Uterus (tissue), 4 donors: ENCODE measurements around the gene SP6. TPM values are rescaled to one million over a fixed set of nuclear protein-coding genes. Genes with fewer than 3 reads are reported as not detected.

Source experiments
- DNase-seq, 2 donors: peaks; one replicate each; pipeline ENCODE4 v3.0.0-alpha.2; 2019 to 2020
- H3K27ac ChIP-seq, 2 donors: fragments of 200-600 bp; sonication (generic); 1 replicate in 1 of 2; 2 replicates in 1 of 2; pipeline ENCODE4 v1.5.1; 2016 to 2018
- H3K27me3 ChIP-seq, 2 donors: fragments of 200-600 bp; sonication (generic); one replicate each; pipeline ENCODE4 v1.5.1; 2018 to 2019; ENCODE audit warnings: control low read depth in 1 of 2
- H3K36me3 ChIP-seq, 2 donors: fragments of 200-600 bp; sonication (generic); one replicate each; pipeline ENCODE4 v1.5.1; 2019; ENCODE audit warnings: control low read depth in 1 of 2
- H3K4me1 ChIP-seq, 2 donors: fragments of 200-600 bp; sonication (generic); one replicate each; pipeline ENCODE4 v1.5.1; 2018 to 2019; ENCODE audit warnings: control low read depth in 1 of 2
- H3K4me3 ChIP-seq, 2 donors: fragments of 200-600 bp; sonication (generic); 1 replicate in 1 of 2; 2 replicates in 1 of 2; pipeline ENCODE4 v1.5.1; 2018 to 2019; ENCODE audit warnings: mild to moderate bottlenecking in 1 of 2
- H3K9me3 ChIP-seq, 2 donors: fragments of 200-600 bp; sonication (generic); one replicate each; pipeline ENCODE4 v1.5.1; 2019; ENCODE audit warnings: control low read depth in 1 of 2
- POLR2A ChIP-seq, 2 donors: fragments of 450-650 bp; IDR thresholded peaks; one replicate each; pipeline ENCODE4 v1.6.1; 2016; ENCODE audit warnings: antibody characterized with exemption in 2 of 2, mild to moderate bottlenecking in 1 of 2, moderate library complexity in 1 of 2
- intact Hi-C: fragments of 100-400 bp; cut with DNase I; formaldehyde crosslinking; loops from one replicate; pipeline ENCODE4 v1.15.1; 2023; ENCODE audit warnings: low total_unique reads
- total RNA-seq, 4 donors: library from RNA; depleted of rRNA in 3 of 4; stranded (reverse); fragments of >200 nt in 3 of 4; gene quantifications; one replicate each; pipeline versions ENCODE4 v1.1.0 to v1.2.4, GENCODE V29; 2014 to 2023
- TF ChIP-seq, protein P1 (sequence below), 4 experiments: fragments of 200-600 bp in 2 of 4; fragments of 450-650 bp in 2 of 4; sonication (generic) in 2 of 4; IDR thresholded peaks; one replicate each; pipeline ENCODE4 v1.5.1; 2016 to 2019; ENCODE audit warnings: antibody characterized with exemption in 4 of 4, mild to moderate bottlenecking in 2 of 4, moderate library complexity in 1 of 4
- donor health status: DM: yes; HTN: yes; CAD: no.

SP6 gene
- total RNA-seq, 4 donors from 2014 or later: 1.4 to 1.5 TPM; not detected in 2

DNA sequence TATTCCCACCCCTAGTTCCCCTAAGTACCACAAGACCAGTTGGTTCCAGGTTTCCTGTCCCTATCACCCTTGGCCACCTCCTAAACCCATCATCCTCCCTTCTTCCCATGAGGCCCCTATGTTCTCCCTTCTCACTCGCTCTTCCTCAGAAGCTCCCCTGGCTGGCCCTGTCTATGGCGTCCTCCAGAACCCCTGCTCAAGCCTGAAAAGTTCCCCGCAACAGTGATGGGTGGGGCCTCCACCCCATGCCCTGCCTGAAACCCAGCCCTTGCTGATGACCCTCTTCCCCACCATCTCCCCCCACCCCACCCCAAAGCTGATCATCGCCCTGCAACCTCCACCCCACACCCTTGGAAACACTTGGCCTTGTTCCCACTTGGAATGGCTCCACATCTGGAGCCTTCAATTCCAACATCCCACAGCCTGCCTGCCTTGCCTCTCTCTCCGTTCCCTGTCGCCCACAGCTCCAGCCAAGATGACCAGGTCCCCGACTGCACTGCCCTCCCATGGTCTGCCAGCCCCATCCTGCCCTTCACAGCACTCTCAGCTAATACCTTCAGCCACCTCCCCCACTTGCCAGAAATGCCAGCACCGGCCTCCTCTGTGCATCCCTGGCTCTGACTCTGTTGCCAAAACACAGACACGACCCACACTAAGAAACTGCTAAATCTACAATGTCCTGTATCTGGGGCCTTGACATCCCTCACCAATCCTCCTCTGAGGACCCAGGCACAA lies 39.9 kb downstream of the SP6 start:
- H3K4me3 ChIP-seq: no peak overlapping the region
- H3K27me3 ChIP-seq: no peaks in the 10 kb centered on the region
- no peaks in the 10 kb centered on the region for H3K4me1 ChIP-seq
- H3K27ac ChIP-seq: no peak overlapping the region
- TF ChIP-seq POLR2A (IDR thresholded peaks at IDR 0.05): no peak
- TF ChIP-seq, protein P1, sequence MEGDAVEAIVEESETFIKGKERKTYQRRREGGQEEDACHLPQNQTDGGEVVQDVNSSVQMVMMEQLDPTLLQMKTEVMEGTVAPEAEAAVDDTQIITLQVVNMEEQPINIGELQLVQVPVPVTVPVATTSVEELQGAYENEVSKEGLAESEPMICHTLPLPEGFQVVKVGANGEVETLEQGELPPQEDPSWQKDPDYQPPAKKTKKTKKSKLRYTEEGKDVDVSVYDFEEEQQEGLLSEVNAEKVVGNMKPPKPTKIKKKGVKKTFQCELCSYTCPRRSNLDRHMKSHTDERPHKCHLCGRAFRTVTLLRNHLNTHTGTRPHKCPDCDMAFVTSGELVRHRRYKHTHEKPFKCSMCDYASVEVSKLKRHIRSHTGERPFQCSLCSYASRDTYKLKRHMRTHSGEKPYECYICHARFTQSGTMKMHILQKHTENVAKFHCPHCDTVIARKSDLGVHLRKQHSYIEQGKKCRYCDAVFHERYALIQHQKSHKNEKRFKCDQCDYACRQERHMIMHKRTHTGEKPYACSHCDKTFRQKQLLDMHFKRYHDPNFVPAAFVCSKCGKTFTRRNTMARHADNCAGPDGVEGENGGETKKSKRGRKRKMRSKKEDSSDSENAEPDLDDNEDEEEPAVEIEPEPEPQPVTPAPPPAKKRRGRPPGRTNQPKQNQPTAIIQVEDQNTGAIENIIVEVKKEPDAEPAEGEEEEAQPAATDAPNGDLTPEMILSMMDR (IDR thresholded peaks at IDR 0.05): no peak
- no peaks in the 10 kb centered on the region for H3K36me3 ChIP-seq
- H3K9me3 ChIP-seq: no peaks in the 10 kb centered on the region
- intact Hi-C loops: no loop called here
- no peak for DNase-seq

DNA sequence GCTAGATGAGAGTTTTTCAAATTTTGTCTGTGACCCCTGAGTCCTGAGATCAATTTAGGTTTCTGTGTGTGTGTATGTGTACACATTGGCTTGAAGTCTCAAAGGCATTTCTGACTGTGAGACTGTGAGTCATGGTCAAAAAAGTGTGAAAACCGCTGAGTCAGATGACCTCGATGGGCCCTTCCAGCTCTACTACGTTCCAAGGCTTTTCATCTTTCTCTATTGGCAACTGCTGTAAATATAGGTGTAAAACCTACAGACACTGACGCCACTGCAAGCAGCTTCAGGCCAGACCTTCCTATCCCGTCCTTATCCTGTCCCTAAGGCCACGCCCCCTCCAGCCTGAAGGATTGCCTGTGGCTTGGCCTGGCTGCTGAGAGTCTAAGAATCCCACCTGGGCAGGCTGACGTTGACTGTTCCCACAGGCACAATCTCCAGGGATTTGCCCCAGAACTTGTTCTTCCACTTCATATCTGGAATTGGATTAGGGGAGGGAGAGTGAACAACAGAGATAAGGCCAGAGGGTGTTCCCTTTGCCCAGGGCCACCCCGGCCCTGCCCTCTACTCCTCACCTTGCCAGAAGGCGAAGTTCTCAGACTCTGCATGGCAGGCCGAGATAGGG lies 40.7 kb downstream of the SP6 start:
- DNase-seq: no peak
- Histone ChIP-seq H3K9me3 (no peaks in the 10 kb centered on the region), H3K4me1 (no peaks in the 10 kb centered on the region), H3K27ac (no peak overlapping the region), H3K27me3 (no peaks in the 10 kb centered on the region), H3K36me3 (no peaks in the 10 kb centered on the region), H3K4me3 (no peak overlapping the region)
- TF ChIP-seq, protein P1 (IDR thresholded peaks at IDR 0.05): no peak
- no peak for TF ChIP-seq POLR2A (IDR thresholded peaks at IDR 0.05)
- intact Hi-C loops: no loop called here

DNA sequence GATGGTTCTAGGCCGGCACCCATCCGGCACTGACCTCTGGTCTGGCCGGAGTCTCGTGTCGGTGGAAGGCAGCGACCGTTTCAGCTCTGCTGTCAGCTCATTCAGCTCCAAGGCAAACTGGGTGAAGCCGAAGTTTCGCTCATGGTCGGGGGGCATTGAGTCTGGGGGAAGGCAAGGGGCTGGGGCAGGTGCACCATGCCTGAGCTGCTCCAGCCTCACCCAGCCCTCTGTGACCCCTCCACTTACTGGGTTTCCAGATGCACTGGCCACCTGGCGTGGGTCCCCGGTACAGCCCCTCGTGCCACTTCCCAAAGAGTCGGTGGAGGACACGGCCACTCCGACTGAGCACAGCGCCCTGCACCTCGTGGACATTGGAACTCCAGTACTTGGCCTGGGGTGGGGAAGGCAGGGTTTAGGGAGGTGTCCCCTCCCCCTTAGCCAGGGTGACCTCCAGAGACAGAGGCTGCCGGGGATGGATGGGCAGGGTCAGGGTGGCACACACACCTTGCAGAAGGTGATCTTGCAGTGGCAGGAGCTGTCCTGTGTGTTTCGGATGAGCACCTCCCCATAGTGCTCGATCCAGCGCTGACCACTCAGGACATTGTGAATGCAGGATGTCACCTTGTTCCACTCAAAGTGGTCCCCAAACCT lies 42.0 kb downstream of the SP6 start:
- TF ChIP-seq, protein P1 (IDR thresholded peaks at IDR 0.05): no peak
- TF ChIP-seq POLR2A (IDR thresholded peaks at IDR 0.05): no peak
- no peak overlapping the region for H3K27ac ChIP-seq
- H3K4me3 ChIP-seq: no peak overlapping the region
- intact Hi-C loops: no loop called here
- DNase-seq: no peak
- no peaks in the 10 kb centered on the region for H3K27me3 ChIP-seq
- H3K9me3 ChIP-seq: no peaks in the 10 kb centered on the region
- no peaks in the 10 kb centered on the region for H3K36me3 ChIP-seq
- H3K4me1 ChIP-seq: no peaks in the 10 kb centered on the region

DNA sequence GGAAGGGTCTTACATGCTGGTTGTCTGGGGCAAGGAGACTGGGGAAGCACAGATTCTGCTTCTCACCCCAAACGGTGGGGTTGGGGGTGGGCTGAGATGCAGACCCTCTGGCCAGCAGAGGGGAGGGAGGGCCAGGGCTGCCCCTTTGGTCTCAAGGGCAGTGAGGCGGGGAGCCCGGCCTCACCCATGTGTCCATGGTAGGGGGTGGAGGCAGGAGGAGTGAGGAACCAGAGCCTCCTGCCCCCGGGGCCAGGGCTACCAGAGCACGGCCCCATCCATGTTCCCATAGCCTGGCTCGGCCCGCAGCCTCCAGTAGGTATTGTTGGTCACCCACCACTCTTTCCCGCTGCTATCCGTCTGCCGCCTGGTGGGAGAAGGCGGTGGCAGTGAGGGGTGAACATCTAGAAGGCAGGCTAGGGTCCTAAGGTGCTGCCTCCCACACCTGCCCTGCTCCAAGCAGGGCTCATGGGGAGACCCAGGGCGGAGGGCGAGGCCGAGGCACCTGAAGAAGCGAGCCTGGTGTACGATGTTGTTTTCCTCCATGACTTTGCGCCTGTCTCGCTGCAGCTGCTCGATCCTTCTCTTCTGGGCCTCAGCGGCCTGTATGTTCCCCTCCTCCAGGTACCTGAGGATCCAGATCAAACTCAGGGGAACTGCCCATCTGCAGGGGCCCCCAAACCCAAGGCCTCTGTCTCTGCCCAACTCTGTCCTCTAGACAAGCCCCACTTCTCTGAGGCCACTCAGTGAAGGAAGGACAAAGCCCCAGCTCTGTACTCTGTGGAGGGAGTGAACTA lies 42.7 kb downstream of the SP6 start:
- intact Hi-C loops: no loop called here
- TF ChIP-seq, protein P1 (IDR thresholded peaks at IDR 0.05): no peak
- TF ChIP-seq POLR2A (IDR thresholded peaks at IDR 0.05): no peak
- Histone ChIP-seq H3K27ac (no peak overlapping the region), H3K4me3 (no peak overlapping the region), H3K36me3 (no peaks in the 10 kb centered on the region), H3K4me1 (no peaks in the 10 kb centered on the region), H3K27me3 (no peaks in the 10 kb centered on the region), H3K9me3 (no peaks in the 10 kb centered on the region)
- no peak for DNase-seq
